ENCODE measurements around the gene SLC22A3.

- no peak for TF ChIP-seq POLR2A (IDR thresholded peaks at IDR 0.05)
- no peak for TF ChIP-seq CTCF (IDR thresholded peaks at IDR 0.05)
- no peak for TF ChIP-seq EP300 (IDR thresholded peaks at IDR 0.05)
- TF ChIP-seq POLR2AphosphoS5 (IDR thresholded peaks at IDR 0.05) = no peak
Measured at GRCh38 chr6:160333101-160333500, 15.1 kb upstream of the SLC22A3 start.

Measured in gastroesophageal sphincter (tissue), 3 donors.